Hypothalamus (tissue), 51 donors: ENCODE results near the gene MBIP.
A peak's percentile ranks its signal among the peaks of the same experiment; 100 is the strongest.

ENCODE experiments used
- DNase-seq, 51 donors: peaks; one replicate each; lab custom pipeline; 2025; lab: John Stamatoyannopoulos, UW

The MBIP gene

DNA sequence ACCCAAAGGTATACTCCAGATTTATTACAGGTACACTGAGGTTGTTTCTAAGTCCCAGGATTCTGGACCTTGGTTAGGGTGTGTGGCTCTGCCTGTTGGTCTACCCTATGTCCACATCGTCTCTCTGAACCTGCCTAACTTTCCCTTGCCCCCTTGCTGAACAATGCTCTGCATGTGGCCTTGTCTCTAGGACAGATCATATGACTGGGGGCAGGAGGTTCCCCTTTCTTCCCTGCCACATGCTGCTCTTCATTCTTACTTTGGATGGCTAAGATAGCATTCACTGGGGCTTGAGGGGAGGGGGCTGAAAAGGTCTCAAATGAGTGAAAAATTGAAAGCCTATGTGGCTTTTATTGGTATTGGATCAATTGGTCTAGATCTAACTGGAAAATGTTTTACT lies 49.2 kb downstream of the MBIP start:
- no peak for DNase-seq

DNA sequence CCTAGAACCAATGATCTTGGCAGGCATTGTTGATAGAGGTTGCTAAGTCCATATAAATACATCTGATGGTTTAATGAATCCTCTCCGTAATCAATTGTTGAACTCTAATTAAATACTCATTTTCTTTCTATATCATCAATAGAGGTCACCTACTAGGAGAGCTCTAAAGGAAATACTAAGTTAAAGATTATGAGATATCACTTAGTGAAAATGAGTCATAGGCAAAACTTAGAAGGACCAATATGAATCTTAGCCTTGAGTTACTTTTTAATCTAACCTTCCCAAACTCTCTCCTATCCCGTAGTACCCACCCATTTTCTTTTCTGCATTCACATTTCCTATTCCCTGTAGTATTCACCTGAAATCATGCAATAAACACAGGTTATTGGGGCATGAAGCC lies 50.2 kb downstream of the MBIP start:
- no peak for DNase-seq

DNA sequence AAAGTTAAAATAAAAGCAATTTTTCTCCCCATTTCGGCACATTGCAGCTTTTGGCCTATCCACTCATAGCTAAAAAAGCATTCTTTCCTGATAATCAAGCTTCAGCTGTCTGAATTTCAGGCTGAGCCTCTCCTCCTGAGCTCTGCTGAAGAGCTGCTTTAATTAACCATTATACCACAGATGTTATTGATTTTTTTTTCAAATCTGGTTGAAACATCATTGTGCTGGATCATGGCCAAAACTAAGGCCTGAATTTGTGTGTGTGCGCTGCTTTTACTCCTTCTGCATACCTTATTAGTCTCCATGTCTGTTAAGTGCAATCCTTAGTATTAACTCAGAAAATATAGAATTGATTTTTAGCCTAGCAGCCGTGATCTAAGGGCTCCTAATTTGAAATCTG lies 52.3 kb downstream of the MBIP start:
- DNase-seq, result no peak

DNA sequence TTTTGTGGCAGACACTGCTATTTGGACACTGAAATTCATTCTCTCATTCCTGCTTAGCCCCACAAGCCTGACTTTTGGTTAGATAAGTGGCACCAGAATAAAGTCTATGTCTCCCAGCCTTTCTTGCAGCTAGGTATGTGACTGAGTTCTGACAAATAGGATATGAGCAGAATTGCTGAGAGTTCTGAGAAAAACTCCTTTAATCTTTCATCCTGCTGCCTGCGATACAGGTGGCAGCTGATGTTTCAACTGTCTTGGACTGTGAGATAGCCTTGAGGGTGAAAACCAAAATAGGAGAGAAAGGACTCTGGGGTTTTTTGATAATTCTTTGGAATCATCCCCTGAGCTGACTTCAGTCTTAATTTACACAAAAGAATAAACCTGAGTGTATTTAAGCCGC lies 55.8 kb downstream of the MBIP start:
- DNase-seq, result no peak

DNA sequence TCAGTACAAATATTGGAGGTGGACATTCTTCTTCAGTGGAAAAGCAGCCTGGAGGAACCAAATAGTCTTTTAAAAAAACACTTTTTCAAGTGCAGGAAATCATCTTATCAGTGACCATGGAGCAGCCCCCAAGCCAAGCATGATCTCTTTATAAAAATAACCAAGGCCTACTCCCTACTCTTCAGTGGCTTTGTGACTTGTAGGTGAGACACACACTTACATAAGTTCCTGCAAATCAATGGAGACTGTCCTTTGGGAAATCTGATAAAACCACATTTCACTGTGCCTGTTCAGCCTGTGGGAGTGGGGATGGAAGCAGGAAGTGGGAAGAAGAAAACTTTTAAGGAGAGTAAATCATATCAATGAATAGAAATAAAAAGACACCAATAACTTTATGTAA lies 56.3 kb downstream of the MBIP start:
- no peak for DNase-seq

DNA sequence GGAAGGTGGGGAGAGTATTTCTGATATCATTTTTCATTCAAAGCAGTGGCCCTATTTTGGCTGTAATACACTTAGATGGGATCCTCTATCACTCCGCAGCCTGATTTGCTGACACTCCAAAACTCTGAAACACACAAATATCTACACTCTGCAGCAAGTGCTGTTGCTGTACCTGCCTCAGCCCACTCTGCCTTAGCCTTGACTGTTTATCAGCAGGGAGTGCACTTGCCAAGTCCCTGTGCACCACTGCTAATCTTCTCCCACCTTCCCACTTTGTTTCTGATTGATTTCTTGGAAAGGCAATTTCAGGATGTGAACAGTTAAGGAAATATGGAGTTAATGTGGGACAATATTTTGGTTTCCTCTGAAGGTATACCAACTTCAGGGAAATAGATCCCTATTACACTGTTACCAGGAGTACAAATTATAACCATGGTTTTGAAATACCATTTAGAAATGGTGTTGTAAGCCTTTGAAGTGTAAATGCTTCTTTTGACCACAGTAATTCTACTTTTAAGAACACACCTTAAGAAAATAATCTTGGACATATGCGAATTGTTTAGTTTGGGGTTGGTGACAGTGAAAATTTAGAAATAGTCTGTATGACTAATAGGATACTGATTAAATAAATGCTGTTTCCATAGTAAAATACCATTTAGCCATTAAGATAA lies 59.3 kb downstream of the MBIP start:
- DNase-seq, result no peak

DNA sequence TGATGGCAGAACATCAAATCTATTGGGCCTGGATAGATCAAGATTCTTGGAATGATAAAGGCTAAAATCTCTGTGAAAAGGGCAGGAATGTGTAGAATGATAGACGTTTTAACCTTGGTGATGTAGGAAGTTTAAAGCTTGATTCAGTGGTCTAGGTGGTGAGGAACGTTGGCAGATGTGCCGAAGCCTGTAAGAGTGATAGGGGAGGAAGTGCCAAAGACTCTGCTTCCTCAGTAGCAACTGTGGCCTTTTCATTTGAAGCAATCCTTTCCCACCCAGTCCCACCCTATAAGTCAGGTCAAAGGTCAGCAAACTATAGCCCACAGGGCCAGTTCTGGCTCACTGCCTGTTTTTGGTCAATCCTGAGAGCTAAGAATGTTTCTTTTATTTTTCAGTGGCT lies 62.2 kb downstream of the MBIP start:
- DNase-seq, result no peak

DNA sequence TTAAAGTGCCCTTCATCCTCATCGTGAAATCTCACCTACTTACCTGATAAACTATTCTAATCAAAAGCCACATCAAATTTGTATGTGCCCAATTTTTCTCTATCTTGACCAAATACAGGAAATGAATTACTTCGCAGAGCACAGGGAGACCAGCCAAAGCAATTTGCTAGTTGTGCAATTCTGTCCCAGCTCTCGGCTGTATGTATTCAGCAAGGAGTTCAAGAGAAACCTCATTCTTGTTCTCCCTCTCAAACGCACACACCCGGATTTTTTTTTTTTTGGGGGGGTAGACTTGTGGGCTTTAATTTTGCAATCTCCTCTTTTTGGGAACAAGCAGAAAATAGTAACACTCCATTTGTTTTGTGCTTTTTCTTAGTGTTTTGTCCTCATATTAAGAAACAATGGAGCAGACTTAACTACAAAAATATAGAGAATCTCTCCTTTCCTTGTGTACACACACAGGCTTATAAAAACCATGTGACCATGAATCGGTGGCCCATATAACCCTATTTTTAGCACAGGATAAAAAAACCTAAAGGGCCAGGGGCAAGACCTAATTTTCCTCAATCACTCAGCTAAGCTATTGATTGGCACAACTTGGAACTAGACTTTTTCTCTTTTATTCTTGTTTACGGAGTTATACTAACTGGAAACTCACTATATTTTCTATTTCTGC lies 64.2 kb downstream of the MBIP start:
- DNase-seq, result peak in 1 of 51 donors; percentile 6

DNA sequence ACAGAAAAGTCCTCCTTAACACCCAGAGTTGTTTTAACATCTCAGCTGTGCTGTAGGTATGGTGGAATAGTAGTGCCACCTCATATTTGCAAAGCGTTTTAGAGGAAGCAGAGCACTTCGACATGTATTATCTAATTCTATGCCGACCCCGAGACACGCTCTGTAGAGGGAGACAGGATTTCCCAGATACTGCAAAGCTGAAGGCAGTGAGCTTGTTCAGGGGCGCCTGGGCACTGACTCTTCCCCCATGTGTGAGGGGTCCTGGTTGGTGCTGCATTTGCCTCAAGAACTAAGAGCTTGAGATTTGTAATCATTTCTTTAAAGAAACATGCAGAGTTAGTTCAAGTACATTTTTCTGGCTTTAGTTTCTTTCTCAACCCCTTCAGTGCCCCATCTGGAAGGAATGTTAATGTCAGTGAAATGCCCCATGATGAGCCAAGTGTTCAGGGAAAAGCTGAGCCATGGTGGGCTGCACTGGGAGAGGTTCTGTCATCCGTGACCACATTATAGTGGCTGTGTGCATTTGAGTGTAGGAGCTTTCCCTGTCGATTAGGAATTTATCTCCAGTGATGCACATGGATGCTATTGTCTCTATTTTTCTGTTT lies 66.3 kb downstream of the MBIP start:
- DNase-seq, result no peak
